Fibroblast of villous mesenchyme (primary cell): ENCODE measurements around the gene SMIM5. TPM values are rescaled to one million over a fixed set of nuclear protein-coding genes. Genes with fewer than 3 reads are reported as not detected.

Source experiments
- DNase-seq: peaks from one replicate; pipeline ENCODE4 v3.0.0-alpha.2; 2010; ENCODE audit warnings: low read depth
- H3K4me3 ChIP-seq: 2 replicates; pipeline ENCODE4 v1.5.1; 2011; ENCODE audit warnings: low read depth, mild to moderate bottlenecking, low read length
- total RNA-seq: library from RNA; depleted of rRNA; stranded (reverse); fragments of >200 nt; gene quantifications from 2 replicates; pipeline ENCODE4 v1.2.3, GENCODE V29; 2012
- TF ChIP-seq, protein P1 (sequence below): IDR thresholded peaks from 2 replicates; pipeline ENCODE4 v1.5.1; 2012; ENCODE audit warnings: low read depth, mild to moderate bottlenecking, low read length; ENCODE audit not compliant: insufficient read depth

Gene SMIM5
- total RNA-seq, 1 donor = under 0.01 TPM

DNA sequence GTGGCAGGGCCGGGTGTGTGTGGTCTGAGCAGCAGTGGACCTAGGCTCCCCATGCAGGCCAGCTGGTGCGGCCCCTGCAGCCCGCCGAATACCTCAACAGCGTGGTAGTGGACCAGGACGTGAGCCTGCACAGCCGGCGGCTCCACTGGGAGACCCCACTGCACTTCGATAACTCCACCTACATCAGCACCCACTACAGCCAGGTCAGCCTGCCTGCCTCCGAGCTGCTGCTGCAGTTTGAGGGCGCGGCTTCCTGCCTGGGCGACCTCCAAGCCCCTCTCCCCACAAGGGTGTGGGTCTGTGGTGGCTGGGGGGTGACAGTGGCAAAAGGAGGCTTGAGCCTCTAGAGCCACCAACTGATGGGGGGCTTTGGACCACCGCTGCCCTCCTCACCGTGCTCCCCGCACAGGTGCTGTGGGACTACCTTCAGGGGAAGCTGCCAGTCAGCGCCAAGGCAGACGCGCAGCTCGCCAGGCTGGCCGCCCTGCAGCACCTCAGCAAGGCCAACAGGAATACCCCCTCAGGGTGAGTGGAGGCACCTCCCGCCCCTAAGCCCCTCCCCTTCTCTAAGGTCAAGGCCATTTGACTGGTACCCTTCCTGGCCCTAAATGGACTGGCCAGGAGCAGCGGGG is 8.4 kb upstream of the SMIM5 start:
- TF ChIP-seq, protein P1, sequence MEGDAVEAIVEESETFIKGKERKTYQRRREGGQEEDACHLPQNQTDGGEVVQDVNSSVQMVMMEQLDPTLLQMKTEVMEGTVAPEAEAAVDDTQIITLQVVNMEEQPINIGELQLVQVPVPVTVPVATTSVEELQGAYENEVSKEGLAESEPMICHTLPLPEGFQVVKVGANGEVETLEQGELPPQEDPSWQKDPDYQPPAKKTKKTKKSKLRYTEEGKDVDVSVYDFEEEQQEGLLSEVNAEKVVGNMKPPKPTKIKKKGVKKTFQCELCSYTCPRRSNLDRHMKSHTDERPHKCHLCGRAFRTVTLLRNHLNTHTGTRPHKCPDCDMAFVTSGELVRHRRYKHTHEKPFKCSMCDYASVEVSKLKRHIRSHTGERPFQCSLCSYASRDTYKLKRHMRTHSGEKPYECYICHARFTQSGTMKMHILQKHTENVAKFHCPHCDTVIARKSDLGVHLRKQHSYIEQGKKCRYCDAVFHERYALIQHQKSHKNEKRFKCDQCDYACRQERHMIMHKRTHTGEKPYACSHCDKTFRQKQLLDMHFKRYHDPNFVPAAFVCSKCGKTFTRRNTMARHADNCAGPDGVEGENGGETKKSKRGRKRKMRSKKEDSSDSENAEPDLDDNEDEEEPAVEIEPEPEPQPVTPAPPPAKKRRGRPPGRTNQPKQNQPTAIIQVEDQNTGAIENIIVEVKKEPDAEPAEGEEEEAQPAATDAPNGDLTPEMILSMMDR = no peak
- DNase-seq = no peak
- no peak overlapping the region for H3K4me3 ChIP-seq

DNA sequence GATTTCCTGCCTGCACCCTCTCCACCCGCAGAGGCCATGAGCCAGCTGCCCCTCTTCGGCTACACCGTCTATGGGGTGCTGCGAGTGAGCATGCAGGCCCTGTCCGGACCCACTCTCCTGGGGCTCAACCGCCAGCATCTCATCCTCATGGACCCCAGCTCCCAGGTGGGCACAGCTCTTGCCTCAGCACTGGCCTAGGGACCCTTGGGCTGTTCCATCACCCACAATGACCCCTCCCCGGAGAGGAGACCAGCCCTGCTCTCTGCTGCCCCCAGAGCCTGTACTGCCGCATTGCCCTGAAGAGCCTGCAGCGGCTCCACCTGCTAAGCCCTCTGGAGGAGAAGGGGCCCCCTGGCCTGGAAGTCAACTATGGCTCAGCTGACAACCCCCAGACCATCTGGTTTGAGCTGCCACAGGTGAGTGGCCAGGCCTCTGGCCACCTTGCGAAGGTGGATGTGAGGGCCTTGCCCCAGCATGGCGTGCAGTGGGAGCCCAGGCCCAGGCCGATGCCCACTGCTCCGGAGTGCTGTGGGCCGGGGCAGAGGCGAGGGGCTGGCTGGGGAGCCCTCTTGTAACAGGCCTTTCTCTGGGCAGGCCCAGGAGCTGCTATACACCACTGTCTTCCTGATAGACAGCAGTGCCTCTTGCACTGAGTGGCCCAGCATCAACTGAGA is 7.3 kb upstream of the SMIM5 start:
- TF ChIP-seq, protein P1 = peak; percentile 78
- H3K4me3 ChIP-seq = no peak overlapping the region
- peak; percentile 11 for DNase-seq

DNA sequence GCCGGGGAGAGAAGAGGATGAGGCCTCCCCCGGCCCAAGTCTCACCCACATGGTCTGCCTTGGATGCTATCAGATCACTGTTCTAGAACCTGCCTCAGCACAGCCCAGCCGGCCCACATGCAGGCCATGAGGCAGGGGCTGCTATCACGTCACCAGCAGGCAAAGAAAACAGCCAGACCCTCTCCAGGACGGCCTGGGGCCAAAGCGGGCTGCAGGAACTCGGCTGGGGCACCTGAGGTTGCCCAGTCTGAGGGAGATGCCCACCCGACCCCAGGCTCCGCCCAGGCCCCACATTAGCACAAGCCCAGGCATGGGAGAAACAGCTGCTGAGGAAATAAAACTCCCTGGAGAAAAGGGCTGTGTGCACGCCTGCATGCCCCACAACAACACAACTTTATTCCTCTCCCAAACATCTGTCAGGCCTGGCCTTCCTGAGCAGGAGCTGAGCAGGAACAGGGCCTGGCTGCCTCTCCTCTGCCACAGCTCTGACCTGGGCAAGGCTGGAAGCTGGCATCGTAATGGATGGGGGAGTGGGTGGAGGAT is 6.7 kb upstream of the SMIM5 start:
- TF ChIP-seq, protein P1 = no peak
- no peak for DNase-seq
- no peak overlapping the region for H3K4me3 ChIP-seq

DNA sequence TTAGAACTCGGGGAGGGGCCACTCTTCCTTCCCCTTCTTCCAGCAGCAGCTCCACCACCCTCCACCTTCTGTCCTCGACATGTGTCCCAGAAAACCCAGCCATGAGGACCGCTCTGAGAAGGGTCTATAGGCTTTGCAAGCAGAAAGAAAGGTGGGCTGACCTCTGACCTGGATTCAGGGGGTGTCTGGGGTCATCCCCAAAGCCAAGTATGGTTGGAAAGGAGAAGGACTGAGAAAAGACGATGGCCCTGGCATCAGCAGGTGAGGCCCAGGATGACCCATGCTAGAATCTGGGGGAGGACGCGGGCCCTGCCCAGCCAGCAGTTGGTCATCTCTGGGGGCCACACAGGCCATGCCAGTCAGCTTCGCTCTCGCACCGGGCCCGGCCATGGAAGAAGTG is 6.1 kb upstream of the SMIM5 start:
- TF ChIP-seq, protein P1 = no peak

DNA sequence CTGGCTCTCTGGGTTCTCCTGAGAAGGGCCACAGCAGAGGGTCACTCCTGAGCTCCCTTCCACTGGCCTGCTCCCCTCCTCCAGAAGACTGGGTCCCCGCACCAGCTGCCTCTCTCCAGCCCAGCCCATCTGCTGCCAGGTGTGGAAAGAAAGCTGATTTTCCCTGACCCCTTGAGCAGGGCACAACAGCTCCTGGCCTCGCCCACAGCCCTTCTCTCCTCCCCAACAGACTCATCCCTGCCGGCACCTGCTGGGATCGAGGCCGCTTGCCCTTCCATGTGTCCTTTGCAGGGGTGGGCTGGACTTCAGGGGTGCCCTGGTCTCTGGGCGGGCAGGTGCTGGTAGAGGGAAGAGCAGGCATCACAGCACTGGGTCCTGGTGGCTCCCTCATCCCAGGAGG is 4.8 kb upstream of the SMIM5 start:
- TF ChIP-seq, protein P1 = no peak
- H3K4me3 ChIP-seq = no peak overlapping the region
- no peak for DNase-seq

More for the DNA sequence above, 6.1 kb upstream of the SMIM5 start:
- no peak overlapping the region for H3K4me3 ChIP-seq
- DNase-seq = no peak

DNA sequence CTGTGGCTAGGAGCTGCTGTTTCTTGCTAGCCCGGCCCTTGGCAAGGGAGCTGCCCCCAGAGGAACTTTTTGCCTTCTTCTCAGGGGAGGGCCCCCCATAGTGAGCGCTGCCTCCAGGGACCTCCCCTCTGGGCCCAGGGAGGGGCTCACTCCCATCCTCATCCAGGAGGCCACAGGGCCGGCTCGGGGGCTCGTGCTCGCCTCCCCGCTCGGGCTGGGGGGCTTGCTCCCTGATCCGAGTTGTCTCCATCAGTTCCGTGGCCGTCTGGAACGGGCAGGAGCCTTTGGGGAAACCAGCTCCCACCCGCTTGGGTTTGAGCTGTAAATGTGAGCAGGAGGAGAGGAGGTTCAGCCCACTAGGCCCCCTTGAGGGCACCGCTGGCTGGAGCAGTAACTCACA is 4.1 kb upstream of the SMIM5 start:
- TF ChIP-seq, protein P1 = no peak
- no peak overlapping the region for H3K4me3 ChIP-seq
- DNase-seq = no peak
